Activated naive CD8-positive, alpha-beta T cell treated with anti-CD3 and anti-CD28 coated beads for 36 hours (primary cell): ENCODE measurements around the gene DTNB. TPM values are rescaled to one million over a fixed set of nuclear protein-coding genes. Genes with fewer than 3 reads are reported as not detected.
A peak's percentile ranks its signal among the peaks of the same experiment; 100 is the strongest.

ENCODE experiments used
- DNase-seq: peaks from one replicate; pipeline ENCODE4 v3.0.0; 2021
- H3K27ac Mint-ChIP-seq: one replicate; pipeline ENCODE4 v1.8.0; 2022; ENCODE audit warnings: mild to moderate bottlenecking, moderate library complexity, mixed read lengths
- H3K27me3 Mint-ChIP-seq: one replicate; pipeline ENCODE4 v1.8.0; 2022; ENCODE audit warnings: mild to moderate bottlenecking, mixed read lengths
- H3K36me3 Mint-ChIP-seq: one replicate; pipeline ENCODE4 v1.8.0; 2021; ENCODE audit warnings: mild to moderate bottlenecking, mixed read lengths
- H3K4me1 Mint-ChIP-seq: one replicate; pipeline ENCODE4 v1.8.0; 2021; ENCODE audit warnings: mixed read lengths
- H3K4me3 Mint-ChIP-seq: one replicate; pipeline ENCODE4 v1.8.0; 2022; ENCODE audit warnings: mild to moderate bottlenecking, moderate library complexity, mixed read lengths
- H3K9me3 Mint-ChIP-seq: one replicate; pipeline ENCODE4 v1.8.0; 2022; ENCODE audit warnings: mixed read lengths
- total RNA-seq, 2 experiments: library from RNA; stranded (reverse); gene quantifications; one replicate each; pipeline ENCODE4 v1.2.3, GENCODE V29; 2021

Gene DTNB
- total RNA-seq, 2 experiments from 2014 or later = 14.3 to 15.5 TPM

DNA sequence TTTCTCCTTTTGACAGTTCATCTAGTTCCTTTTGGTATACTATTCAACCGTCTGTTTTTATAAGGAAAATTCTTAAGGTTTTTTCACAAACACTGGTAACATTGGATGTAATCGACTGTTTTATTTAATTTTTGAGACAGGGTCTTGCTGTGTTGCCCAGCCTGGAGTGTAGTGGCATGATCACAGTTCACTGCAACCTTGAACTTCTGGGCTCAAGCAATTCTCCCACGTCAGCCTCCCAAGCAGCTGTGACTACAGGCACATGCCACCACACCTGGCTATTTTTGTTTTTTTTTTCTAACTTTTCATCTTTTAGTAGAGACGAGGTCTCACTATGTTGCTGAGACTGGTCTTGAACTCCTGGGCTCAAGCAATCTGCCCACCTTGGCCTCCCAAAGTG lies 227.3 kb downstream of the DTNB start:
- Mint-ChIP-seq H3K4me1 (peaks cover 3% of the 10 kb centered on the region), H3K27ac (no peak overlapping the region), H3K9me3 (no peaks in the 10 kb centered on the region), H3K27me3 (no peaks in the 10 kb centered on the region), H3K36me3 (no peaks in the 10 kb centered on the region), H3K4me3 (no peak overlapping the region)
- DNase-seq = no peak

DNA sequence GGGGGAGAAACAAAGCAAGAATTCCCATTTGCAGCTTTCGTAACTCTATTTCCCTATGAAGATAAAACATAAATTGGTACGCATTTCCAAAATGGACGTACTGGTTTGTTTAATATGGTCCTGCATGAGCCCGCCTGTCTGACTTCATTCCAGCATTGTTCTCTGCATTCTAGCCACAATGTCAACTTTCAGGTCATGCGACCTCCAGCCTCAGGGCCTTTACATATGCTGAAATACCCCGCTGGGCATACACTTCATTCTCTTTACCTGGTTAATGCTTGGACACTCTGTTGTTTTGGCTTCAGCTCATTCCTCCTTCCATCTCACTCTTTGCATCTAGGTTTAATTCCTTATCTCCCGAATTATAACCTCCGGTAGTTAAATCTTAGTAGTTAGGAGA lies 227.9 kb downstream of the DTNB start:
- no peak overlapping the region for H3K4me3 Mint-ChIP-seq
- no peak overlapping the region for H3K27ac Mint-ChIP-seq
- H3K9me3 Mint-ChIP-seq = no peaks in the 10 kb centered on the region
- H3K4me1 Mint-ChIP-seq = peaks cover 3% of the 10 kb centered on the region
- DNase-seq = no peak
- H3K36me3 Mint-ChIP-seq = no peaks in the 10 kb centered on the region
- H3K27me3 Mint-ChIP-seq = no peaks in the 10 kb centered on the region

DNA sequence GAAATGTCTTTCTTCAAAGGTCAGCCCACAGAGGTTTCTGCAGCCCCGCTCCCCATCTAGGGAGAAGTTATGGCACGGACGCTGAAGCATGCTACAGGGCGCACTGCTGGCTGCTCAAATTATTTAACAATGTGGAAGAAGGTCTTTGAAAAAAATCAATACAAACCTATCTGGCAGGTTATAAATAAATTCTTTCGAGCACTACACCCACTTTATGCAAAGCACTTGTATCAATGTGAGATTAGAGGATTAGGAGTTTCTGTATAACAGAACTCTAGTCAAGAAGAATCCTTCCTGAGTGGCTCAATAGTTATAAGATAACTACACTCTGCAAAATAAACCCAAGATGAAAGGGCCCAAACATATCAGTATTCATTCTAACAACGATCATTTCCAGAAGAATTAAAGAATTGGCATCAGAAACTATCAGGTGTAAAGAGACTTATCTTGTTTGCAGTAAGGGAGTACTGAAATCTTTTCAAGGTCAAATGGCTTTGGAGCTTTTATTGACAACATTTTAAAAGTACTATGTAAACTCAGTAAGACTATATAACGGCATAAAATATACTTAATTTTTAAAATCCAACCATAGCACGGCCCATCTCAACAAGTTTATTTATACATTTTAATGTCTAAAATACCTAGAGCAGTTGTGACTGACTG lies 228.6 kb downstream of the DTNB start:
- H3K27ac Mint-ChIP-seq = no peak overlapping the region
- no peaks in the 10 kb centered on the region for H3K27me3 Mint-ChIP-seq
- DNase-seq = no peak
- H3K4me3 Mint-ChIP-seq = no peak overlapping the region
- peaks cover 3% of the 10 kb centered on the region for H3K4me1 Mint-ChIP-seq
- no peaks in the 10 kb centered on the region for H3K36me3 Mint-ChIP-seq
- H3K9me3 Mint-ChIP-seq = no peaks in the 10 kb centered on the region

DNA sequence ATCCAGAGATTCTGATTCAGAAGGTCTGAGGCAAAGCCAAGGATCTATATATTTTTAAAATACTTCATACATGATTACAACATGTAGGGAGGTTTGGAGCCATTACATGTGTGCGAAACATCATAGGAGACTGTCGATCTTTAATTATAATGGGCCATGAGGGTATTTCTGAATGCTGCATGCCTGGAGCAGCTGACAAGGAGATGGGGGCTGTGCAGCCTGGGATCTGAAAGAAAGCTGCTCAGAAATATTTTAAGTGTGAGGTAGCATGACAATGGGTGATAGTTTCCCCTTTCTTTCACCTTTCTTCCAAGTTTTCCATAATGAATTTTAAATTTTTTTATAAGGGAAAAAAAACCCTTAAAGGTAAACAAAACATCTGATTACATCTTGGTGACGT lies 229.6 kb downstream of the DTNB start:
- no peaks in the 10 kb centered on the region for H3K27me3 Mint-ChIP-seq
- no peak overlapping the region for H3K4me3 Mint-ChIP-seq
- peaks cover under 1% of the 10 kb centered on the region for H3K36me3 Mint-ChIP-seq
- no peaks in the 10 kb centered on the region for H3K9me3 Mint-ChIP-seq
- H3K4me1 Mint-ChIP-seq = peaks cover 3% of the 10 kb centered on the region
- no peak overlapping the region for H3K27ac Mint-ChIP-seq
- no peak for DNase-seq

DNA sequence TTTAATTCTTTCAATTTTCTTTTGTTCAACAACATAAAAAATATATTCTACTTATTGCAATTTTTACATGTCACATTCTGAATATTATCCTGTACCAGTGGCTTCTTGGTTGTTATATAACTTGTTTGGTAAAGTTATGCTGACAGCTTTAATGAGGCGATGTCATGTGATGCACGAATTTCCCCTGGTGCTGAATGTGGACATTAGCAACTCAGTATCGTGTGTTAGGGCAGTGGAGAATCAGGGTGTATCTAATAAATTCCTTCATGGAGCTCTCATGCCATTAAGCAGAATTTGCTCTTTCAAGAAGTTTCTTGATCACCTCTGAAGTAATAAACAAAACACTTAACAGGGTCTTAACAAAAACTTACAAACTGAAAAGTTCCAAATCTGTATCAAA lies 232.0 kb downstream of the DTNB start:
- DNase-seq = no peak
- peaks cover 12% of the 10 kb centered on the region for H3K36me3 Mint-ChIP-seq
- no peak overlapping the region for H3K27ac Mint-ChIP-seq
- H3K9me3 Mint-ChIP-seq = no peaks in the 10 kb centered on the region
- peaks cover 6% of the 10 kb centered on the region for H3K4me1 Mint-ChIP-seq
- H3K27me3 Mint-ChIP-seq = no peaks in the 10 kb centered on the region
- no peak overlapping the region for H3K4me3 Mint-ChIP-seq

DNA sequence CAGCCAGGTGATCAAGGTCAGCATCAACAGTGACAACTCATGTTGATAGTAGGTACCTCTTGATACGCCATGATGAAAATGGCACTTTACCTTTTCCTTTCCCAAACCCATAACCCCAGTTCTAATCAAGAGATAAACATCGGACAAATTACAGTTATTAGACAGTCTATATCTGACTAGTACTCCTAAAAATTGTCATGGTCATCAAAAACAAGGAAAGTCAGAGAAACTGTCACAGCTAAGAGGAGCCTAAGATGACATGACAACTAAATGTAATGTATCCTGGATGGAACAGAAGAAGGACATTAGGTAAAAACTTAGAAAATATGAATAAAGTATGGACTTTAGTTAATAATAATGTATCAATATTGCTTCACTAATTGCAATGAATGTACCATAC lies 234.6 kb downstream of the DTNB start:
- no peak for DNase-seq
- Mint-ChIP-seq H3K27ac (no peak overlapping the region), H3K4me3 (no peak overlapping the region), H3K4me1 (peaks cover 2% of the 10 kb centered on the region), H3K36me3 (peaks cover 17% of the 10 kb centered on the region), H3K27me3 (no peaks in the 10 kb centered on the region), H3K9me3 (no peaks in the 10 kb centered on the region)

DNA sequence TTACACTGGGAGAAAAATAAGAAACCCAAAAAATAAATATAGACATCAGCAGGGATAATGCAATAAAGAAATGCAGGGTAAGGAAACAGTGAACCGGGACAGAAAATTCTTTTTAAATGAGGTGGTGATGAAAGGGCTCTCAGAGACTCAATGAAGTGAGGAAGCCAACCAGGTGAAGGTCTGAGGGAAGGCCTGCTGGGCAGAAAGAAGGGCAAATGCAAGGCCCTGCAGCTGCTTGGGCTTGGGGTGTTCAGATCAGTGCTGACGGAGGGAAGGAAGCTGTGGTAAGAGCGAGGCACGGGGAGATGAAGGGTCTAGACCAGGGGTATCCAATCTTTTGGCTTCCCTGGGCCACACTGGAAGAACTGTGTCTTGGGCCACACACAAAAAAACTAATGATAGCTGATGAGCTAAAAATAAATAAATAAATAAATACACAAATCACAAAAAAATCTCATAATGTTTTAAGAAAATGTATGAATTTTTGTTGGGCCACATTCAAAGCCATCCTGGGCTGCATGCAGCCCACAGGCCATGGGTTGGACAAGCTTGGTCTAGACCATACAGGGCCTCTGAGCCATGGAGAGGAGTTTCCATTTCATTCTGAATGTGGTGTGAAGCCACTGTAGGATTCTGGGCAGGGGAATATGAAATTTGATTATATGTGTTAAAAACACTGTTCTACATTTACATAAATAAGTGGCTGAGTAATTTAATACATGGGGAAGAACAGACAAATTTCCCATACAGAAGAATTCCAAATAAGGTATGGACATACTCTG lies 235.3 kb downstream of the DTNB start:
- peaks cover 2% of the 10 kb centered on the region for H3K4me1 Mint-ChIP-seq
- no peaks in the 10 kb centered on the region for H3K27me3 Mint-ChIP-seq
- H3K36me3 Mint-ChIP-seq = peaks cover 17% of the 10 kb centered on the region
- H3K9me3 Mint-ChIP-seq = no peaks in the 10 kb centered on the region
- H3K27ac Mint-ChIP-seq = no peak overlapping the region
- DNase-seq = no peak
- no peak overlapping the region for H3K4me3 Mint-ChIP-seq

DNA sequence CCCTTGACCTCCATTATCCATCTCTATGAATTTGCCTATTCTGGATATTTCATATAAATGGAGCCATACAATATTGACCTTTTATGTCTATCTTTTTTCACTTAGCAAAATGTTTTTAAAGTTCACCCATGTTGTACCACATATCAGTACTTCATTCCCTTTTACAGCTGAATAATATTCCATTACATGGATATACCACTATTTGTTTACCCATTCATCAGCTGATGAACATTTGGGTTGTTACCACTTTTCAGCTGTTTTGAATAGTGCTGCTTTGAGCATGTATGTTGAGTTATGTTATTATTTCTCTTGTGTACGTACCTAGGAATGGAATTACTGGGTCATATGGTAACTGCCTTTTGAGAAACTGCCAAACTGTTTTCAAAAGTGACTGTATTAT lies 238.0 kb downstream of the DTNB start:
- no peak for DNase-seq
- Mint-ChIP-seq H3K27me3 (no peaks in the 10 kb centered on the region), H3K4me3 (no peak overlapping the region), H3K9me3 (no peaks in the 10 kb centered on the region), H3K27ac (no peak overlapping the region), H3K4me1 (peaks cover 5% of the 10 kb centered on the region), H3K36me3 (peaks cover 17% of the 10 kb centered on the region)

DNA sequence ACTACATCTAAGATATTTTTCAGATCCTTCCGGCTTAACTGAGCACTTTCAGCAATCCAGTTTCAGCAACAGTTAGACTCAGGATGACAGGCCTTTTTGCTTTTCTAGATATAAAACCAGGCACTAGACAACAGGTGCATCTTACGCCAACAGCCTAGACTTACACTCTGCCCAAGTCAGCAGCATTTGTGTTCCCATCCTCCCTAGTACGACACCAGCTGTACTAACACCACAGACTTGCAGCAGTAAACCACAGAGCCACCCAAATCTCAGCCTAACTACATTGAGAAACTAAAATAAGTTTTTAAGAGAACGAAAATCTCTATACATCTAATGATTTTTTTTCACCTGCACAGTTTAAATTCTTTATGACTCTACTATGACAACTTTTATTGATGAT lies 241.8 kb downstream of the DTNB start:
- no peak overlapping the region for H3K4me3 Mint-ChIP-seq
- no peaks in the 10 kb centered on the region for H3K9me3 Mint-ChIP-seq
- H3K36me3 Mint-ChIP-seq = peaks cover 5% of the 10 kb centered on the region
- peaks cover 3% of the 10 kb centered on the region for H3K4me1 Mint-ChIP-seq
- no peak overlapping the region for H3K27ac Mint-ChIP-seq
- no peaks in the 10 kb centered on the region for H3K27me3 Mint-ChIP-seq
- DNase-seq = no peak

DNA sequence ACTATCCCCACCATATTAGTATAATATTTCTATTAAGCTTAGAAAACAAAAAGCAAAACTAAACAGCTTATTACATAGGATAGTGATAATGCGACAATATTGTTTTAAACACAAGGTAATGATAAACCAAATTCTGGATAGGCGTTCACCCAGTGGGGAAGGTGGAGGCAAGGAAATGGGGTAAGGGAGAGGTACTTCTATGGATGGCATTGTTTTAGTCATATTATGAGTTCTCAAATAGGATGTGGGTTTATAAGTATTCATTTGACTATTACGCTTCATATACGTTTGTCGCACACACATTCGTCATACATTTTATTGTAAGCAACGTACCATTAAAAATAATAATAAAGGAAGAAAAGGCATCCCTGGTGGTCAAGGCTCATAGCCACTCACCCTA lies 242.8 kb downstream of the DTNB start:
- peaks cover 3% of the 10 kb centered on the region for H3K4me1 Mint-ChIP-seq
- no peak for DNase-seq
- no peak overlapping the region for H3K4me3 Mint-ChIP-seq
- peaks cover 4% of the 10 kb centered on the region for H3K36me3 Mint-ChIP-seq
- H3K27me3 Mint-ChIP-seq = no peaks in the 10 kb centered on the region
- H3K27ac Mint-ChIP-seq = no peak overlapping the region
- no peaks in the 10 kb centered on the region for H3K9me3 Mint-ChIP-seq

DNA sequence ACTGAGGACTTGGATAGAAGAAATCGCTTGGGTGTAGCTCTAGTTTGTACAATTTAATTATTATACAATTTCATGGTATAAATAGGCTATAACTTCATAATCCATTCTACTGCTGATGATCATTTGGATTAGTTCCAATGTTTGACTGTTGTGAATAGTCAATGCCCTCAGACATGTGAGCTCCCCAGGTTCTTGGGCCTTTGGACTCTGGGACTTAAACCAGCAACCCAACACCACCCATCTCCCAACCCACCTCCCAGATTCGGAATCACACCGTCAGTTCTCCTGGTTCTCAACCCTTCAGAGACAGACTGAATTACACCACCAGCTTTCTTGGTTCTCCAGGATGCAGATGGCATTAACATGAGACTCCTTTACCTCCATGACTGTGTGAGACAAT lies 247.1 kb downstream of the DTNB start:
- Mint-ChIP-seq H3K36me3 (no peaks in the 10 kb centered on the region), H3K4me1 (no peaks in the 10 kb centered on the region)
- DNase-seq = no peak

DNA sequence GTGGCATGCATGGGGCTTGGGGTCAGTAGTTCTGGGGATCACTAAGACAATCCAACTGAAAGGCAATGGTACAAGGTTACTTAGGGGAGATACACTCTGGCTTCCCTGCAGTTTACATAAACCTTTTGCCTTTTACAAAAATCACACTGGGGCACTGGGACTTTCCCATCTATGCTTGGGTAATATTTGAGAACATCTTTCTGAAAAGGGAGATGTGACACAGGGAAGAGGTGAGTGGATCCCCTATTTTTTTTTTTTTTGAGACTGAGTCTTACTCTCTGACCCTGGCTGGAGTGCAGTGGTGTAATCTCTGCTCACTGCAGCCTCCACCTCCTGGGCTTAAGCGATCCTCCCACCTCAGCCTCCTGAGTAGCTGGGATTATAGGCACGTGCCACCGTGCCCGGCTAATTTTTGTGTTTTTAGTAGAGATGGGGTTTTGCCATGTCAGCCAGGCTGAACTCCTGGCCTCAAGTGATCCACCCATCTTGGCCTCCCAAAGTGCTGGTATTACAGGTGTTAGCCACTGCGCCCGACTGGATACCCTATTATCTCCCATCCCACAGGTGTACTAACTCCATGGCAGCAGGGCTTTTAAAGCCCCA lies 248.8 kb downstream of the DTNB start:
- peaks cover 8% of the 10 kb centered on the region for H3K4me1 Mint-ChIP-seq
- H3K9me3 Mint-ChIP-seq = no peaks in the 10 kb centered on the region
- H3K4me3 Mint-ChIP-seq = no peak overlapping the region
- H3K27ac Mint-ChIP-seq = no peak overlapping the region
- no peaks in the 10 kb centered on the region for H3K27me3 Mint-ChIP-seq
- H3K36me3 Mint-ChIP-seq = no peaks in the 10 kb centered on the region
- DNase-seq = no peak

More for the DNA sequence above, 247.1 kb downstream of the DTNB start:
- no peaks in the 10 kb centered on the region for H3K9me3 Mint-ChIP-seq
- no peak overlapping the region for H3K27ac Mint-ChIP-seq
- H3K27me3 Mint-ChIP-seq = no peaks in the 10 kb centered on the region
- no peak overlapping the region for H3K4me3 Mint-ChIP-seq

DNA sequence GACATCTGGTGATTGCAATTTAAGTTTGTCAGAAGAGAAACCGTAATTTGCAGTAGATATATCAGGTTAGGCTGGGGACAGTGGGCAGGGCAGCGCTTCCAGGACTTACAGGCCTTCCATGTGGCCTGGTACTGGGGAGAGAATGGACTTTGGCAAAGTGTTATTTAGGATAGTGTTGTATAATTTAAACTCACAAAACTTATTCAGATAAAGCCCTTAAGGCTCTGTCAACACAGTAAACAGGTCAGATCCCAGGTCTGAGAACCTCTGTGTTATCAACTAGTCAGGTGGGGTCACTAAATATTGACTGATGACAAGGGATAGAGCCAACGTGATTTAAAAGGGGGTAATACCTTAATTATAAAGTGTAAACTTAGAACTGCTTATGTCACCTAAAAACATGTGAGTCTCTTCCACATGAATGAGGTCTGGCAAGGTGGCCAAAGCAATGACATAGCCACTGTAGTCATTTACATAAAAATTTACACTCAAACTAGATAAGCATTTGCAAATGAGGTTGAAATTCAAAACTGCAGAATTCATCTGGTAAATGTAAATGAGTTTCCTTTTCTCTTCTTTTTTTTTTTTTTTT lies 251.5 kb downstream of the DTNB start:
- no peak for DNase-seq
- Mint-ChIP-seq H3K36me3 (peaks cover 19% of the 10 kb centered on the region), H3K4me3 (no peak overlapping the region), H3K4me1 (peaks cover 21% of the 10 kb centered on the region), H3K9me3 (peaks cover 8% of the 10 kb centered on the region), H3K27me3 (no peaks in the 10 kb centered on the region), H3K27ac (peak overlapping the region; percentile 18)

DNA sequence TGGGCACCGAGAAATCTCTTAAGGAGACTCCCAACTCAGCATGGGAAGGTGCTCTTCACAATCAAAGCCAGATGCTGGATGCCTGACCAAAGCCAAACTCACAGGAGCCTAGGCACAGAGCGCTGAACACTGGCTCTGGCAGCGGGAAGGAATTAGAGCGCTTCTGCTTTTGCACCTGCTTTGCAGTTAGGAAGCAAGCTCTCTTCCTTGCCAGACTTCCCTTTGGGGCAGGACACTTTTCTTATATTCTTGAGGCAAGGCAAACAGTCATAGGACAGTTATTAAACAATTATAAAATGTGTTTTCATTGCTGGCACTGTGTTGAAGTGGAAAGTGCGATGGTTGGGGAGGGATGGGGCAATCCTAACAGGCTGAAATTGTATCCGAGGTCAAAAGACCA lies 252.1 kb downstream of the DTNB start:
- Mint-ChIP-seq H3K27ac (no peak overlapping the region), H3K9me3 (peaks cover 8% of the 10 kb centered on the region), H3K4me3 (no peak overlapping the region), H3K4me1 (peaks cover 21% of the 10 kb centered on the region), H3K27me3 (no peaks in the 10 kb centered on the region), H3K36me3 (peaks cover 21% of the 10 kb centered on the region)
- DNase-seq = no peak

DNA sequence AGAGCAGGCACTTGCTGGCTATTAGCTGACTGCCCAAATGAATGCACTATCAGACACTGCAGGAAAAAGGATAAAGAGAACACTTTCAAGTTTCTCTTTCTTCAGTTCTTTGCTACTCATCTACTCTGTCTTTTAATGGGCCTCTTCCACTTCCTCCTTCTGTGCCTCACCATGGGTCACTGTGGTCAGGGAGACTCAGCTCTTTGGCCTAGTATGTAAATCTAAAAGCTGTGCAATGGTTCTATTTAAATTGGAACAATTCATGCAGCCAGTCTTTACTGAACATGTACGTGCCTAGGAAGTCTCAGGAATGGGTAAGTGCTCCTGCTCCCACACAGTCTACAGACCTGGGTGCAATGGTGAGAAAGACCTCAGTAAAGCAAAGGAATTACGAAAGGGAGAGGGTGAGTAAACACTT lies 252.5 kb downstream of the DTNB start:
- DNase-seq = no peak
- H3K36me3 Mint-ChIP-seq = peaks cover 21% of the 10 kb centered on the region
- peaks cover 8% of the 10 kb centered on the region for H3K9me3 Mint-ChIP-seq
- H3K4me1 Mint-ChIP-seq = peaks cover 21% of the 10 kb centered on the region
- no peak overlapping the region for H3K27ac Mint-ChIP-seq
- no peaks in the 10 kb centered on the region for H3K27me3 Mint-ChIP-seq
- H3K4me3 Mint-ChIP-seq = no peak overlapping the region
